WTC11 (cell line): Measurements from ENCODE around the gene METTL24.

ENCODE experiments used
- CDX4 ChIP-seq: fragments of 250-450 bp; sonication (Bioruptor Pico); IDR thresholded peaks from 2 replicates; pipeline ENCODE4 v1.9.0; 2021; ENCODE audit warnings: moderate library complexity, mild to moderate bottlenecking, inconsistent platforms, borderline replicate concordance
- CTCF ChIP-seq: fragments of 200-600 bp; IDR thresholded peaks from 2 replicates; pipeline ENCODE4 v1.8.0; 2022; ENCODE audit warnings: antibody characterized with exemption
- IRF2 ChIP-seq: sonication (generic); formaldehyde crosslinking; IDR thresholded peaks from 2 replicates; pipeline ENCODE4 v1.8.0; 2022; ENCODE audit warnings: low read depth, missing genetic modification reagents, borderline replicate concordance
- JUN ChIP-seq: sonication (generic); formaldehyde crosslinking; IDR thresholded peaks from 2 replicates; pipeline ENCODE4 v1.8.0; 2023; ENCODE audit warnings: mild to moderate bottlenecking, missing genetic modification reagents
- MAX ChIP-seq: sonication (generic); formaldehyde crosslinking; IDR thresholded peaks from 2 replicates; pipeline ENCODE4 v1.8.0; 2022; ENCODE audit warnings: mild to moderate bottlenecking, missing genetic modification reagents
- MLX ChIP-seq: sonication (generic); formaldehyde crosslinking; IDR thresholded peaks from 2 replicates; pipeline ENCODE4 v1.8.1; 2023; ENCODE audit warnings: mild to moderate bottlenecking, missing genetic modification reagents, moderate library complexity
- MXD4 ChIP-seq: fragments of 250-450 bp; sonication (Bioruptor Pico); IDR thresholded peaks from 2 replicates; pipeline ENCODE4 v1.8.0; 2021; ENCODE audit warnings: mild to moderate bottlenecking, moderate library complexity, borderline replicate concordance
- NFE2L1 ChIP-seq: sonication (generic); formaldehyde crosslinking; IDR thresholded peaks from 2 replicates; pipeline ENCODE4 v1.8.1; 2023; ENCODE audit warnings: missing genetic modification reagents
- PRDM15 ChIP-seq: sonication (generic); formaldehyde crosslinking; IDR thresholded peaks from 2 replicates; pipeline ENCODE4 v1.8.0; 2022; ENCODE audit warnings: missing genetic modification reagents
- SP1 ChIP-seq: sonication (generic); formaldehyde crosslinking; conservative IDR thresholded peaks from 2 replicates; pipeline ENCODE4 v1.8.1; 2022; ENCODE audit warnings: missing genetic modification reagents
- ZBTB43 ChIP-seq: sonication (generic); formaldehyde crosslinking; IDR thresholded peaks from 2 replicates; pipeline ENCODE4 v1.8.1; 2023; ENCODE audit warnings: mild to moderate bottlenecking, missing genetic modification reagents
- ZNF121 ChIP-seq: sonication (generic); formaldehyde crosslinking; IDR thresholded peaks from 2 replicates; pipeline ENCODE4 v1.8.0; 2023; ENCODE audit warnings: missing genetic modification reagents
- ZNF232 ChIP-seq: sonication (generic); formaldehyde crosslinking; IDR thresholded peaks from 2 replicates; pipeline ENCODE4 v1.8.0; 2022; ENCODE audit warnings: mild to moderate bottlenecking, missing genetic modification reagents

- no peak for TF ChIP-seq ZBTB43 (CRISPR knock-in tag)
- no peak for TF ChIP-seq NFE2L1 (CRISPR knock-in tag)
- TF ChIP-seq MAX = no peak
- no peak for TF ChIP-seq SP1
- no peak for TF ChIP-seq CTCF
- no peak for TF ChIP-seq MLX (CRISPR knock-in tag)
- TF ChIP-seq ZNF232 = no peak
- no peak for TF ChIP-seq ZNF121 (CRISPR knock-in tag)
- TF ChIP-seq PRDM15 (CRISPR knock-in tag) = no peak
- TF ChIP-seq JUN (CRISPR knock-in tag) = no peak
- no peak for TF ChIP-seq MXD4
- no peak for TF ChIP-seq IRF2 (CRISPR knock-in tag)
- no peak for TF ChIP-seq CDX4 (CRISPR knock-in tag)
These were observed 41.3 kb upstream of the METTL24 start for GRCh38 chr6:110399219-110400071.
